Measurements from ENCODE around the gene OR5K2. TPM values are rescaled to one million over a fixed set of nuclear protein-coding genes. Genes with fewer than 3 reads are reported as not detected.

The OR5K2 gene
- not detected for total RNA-seq

DNA sequence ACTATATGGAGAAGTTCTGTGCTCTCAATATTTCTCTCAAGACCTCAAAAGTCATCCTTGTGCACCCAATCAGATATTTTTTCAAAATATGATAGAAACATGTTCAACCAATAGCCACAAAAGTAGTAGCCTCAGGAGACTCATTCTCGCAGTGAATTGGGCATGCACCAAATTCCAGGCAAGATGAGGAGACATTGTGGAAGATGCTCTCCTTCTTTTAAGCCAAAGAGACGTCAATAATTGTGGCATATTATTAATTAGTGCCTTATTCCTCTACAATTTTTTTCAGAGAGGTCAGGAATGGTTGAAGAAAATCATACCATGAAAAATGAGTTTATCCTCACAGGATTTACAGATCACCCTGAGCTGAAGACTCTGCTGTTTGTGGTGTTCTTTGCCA, at the start of gene OR5K2:
TSS of gene OR5K2 (plus strand) at position 301 of the 400 bp plus-strand sequence. CDS start at position 301, 0 bp downstream.

GRCh38 chr3:98462901-98463300, 34.6 kb upstream of the OR5K2 start, which contains the start of gene OR5K1:
Gene OR5K1, plus strand, starts transcription at chr3:98463201. Its CDS starts 6,376 bp downstream, at chr3:98469577.

DNA sequence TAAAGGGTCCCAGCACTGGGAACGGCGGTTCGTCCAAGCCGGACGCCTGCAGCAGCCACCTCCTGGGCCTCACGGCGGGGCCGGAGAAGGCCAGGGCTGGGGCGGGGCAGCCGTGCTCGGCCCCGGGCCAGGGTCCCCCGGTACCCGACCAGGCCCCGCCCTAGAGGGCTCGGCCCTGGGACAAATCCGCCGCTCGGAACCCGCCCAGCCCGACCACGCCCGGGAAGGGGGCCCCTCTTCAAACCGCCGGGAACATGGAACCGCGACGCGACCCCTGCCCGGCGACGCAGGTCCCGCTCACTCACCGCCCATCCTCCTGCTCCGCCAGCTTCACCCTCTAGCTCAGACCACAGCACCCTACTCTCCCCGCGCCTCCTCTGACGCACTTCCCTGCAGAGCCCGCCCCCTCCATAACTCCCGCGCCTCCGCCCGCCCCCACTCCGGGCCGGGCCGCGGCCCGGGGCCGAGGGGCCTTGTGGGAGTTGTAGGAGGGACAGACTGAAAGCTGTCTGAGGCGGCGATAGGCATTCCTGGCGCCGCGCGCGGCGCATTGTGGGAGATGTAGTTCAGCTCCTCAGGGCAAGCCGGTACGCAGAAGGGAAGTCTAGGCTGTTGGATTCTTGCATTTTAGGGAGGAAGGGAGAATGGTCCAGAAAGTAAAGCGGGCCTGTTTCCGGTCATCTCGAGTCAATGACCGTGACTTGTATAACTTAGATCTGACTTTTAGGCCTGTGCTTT, 25.2 kb downstream of the OR5K2 start, which contains the start of gene CLDND1:
TSS of gene CLDND1 (minus strand) at position 359 of the 738 bp plus-strand sequence. CDS start 1,478 bp downstream, outside the sequence.

DNA sequence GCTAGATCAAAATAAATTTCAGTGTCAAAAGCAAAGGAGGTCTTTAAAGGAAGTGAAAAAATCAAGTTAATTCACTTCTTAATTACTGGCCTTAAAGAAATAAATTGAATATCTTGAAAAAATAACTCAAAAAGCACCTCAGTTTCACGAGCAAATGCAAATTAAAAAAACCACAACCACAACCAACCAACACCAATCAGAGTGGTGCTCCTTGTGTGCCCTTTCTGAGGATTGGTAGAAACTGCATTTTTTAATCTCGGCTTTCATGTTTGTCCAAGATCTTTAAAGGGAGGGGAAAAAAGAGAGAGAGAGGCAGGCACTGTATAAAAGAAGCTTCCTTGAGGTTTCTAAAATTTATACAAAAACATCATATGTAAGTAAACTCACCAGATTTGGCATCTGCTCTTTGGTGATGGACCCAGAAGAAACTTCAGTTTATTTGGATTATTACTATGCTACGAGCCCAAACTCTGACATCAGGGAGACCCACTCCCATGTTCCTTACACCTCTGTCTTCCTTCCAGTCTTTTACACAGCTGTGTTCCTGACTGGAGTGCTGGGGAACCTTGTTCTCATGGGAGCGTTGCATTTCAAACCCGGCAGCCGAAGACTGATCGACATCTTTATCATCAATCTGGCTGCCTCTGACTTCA, 34.3 kb downstream of the OR5K2 start, which contains the start of gene GPR15:
TSS of gene GPR15 (plus strand) at position 357 of the 653 bp plus-strand sequence. CDS start at position 413, 56 bp downstream.

Small RNAs within 50 kb of the gene (small RNA-seq; reads per million reads assigned to genes)
- not detected for gene RPL38P4 (ENCODE audit: low replicate concordance)

Other genes starting within 250 kb of the OR5K2 start
- gene OR5H6, start 233.4 kb upstream of the OR5K2 start, total RNA-seq = not detected
- gene OR5H2, start 215.2 kb upstream of the OR5K2 start, total RNA-seq = not detected
- not detected for gene OR5K4, start 143.8 kb upstream of the OR5K2 start, total RNA-seq
- not detected for gene OR5K3, start 107.0 kb upstream of the OR5K2 start, total RNA-seq
- gene OR5K1, start 34.5 kb upstream of the OR5K2 start, total RNA-seq = not detected
- gene CLDND1, start 25.2 kb downstream of the OR5K2 start, total RNA-seq = 80.9 TPM
- gene GPR15, start 34.3 kb downstream of the OR5K2 start, total RNA-seq = not detected
- gene CPOX, start 95.9 kb downstream of the OR5K2 start, total RNA-seq = 21.0 TPM